DND-41 (cell line): Measurements from ENCODE around the gene TMED6.

Experiments
- ATAC-seq: fragments of 200-7000 bp; cut with Tn5 transposase; 3 replicates; pipeline ENCODE4 v1.9.1; 2021; ENCODE audit warnings: low read depth; ENCODE audit not compliant: insufficient read depth
- DNase-seq: peaks from one replicate; pipeline ENCODE4 v3.0.0-alpha.2; 2020
- H2AFZ ChIP-seq: 2 replicates; pipeline ENCODE4 v1.6.0; 2012; ENCODE audit warnings: low read depth, low read length
- H3K27ac ChIP-seq: 2 replicates; pipeline ENCODE4 v1.5.1; 2012; ENCODE audit warnings: low read length, inconsistent platforms
- H3K27me3 ChIP-seq: fragments of 200-600 bp; sonication (generic); 2 replicates; pipeline ENCODE4 v1.6.0; 2012; ENCODE audit warnings: low read length, mild to moderate bottlenecking, inconsistent platforms; ENCODE audit not compliant: insufficient read depth, poor library complexity
- H3K36me3 ChIP-seq: 2 replicates; pipeline ENCODE4 v1.5.1; 2012; ENCODE audit warnings: low read length, inconsistent platforms; ENCODE audit not compliant: insufficient read depth
- H3K4me1 ChIP-seq: 2 replicates; pipeline ENCODE4 v1.5.1; 2012; ENCODE audit warnings: mild to moderate bottlenecking, low read length; ENCODE audit not compliant: insufficient read depth
- H3K4me2 ChIP-seq: 2 replicates; pipeline ENCODE4 v1.6.0; 2012; ENCODE audit warnings: mild to moderate bottlenecking, moderate library complexity, low read length, inconsistent platforms; ENCODE audit not compliant: insufficient read depth
- H3K4me3 ChIP-seq, 2 experiments: fragments of 200-600 bp in 1 of 2; shearing (Covaris generic) in 1 of 2; 2 replicates each; pipeline ENCODE4 v1.5.1; 2012 to 2016; ENCODE audit warnings: inconsistent platforms in 2 of 2, low read length in 2 of 2, mild to moderate bottlenecking in 2 of 2, low read depth in 1 of 2, moderate library complexity in 1 of 2
- H3K79me2 ChIP-seq: 2 replicates; pipeline ENCODE4 v1.6.0; 2012; ENCODE audit warnings: low read length, inconsistent platforms; ENCODE audit not compliant: insufficient read depth
- H3K9ac ChIP-seq: 2 replicates; pipeline ENCODE4 v1.6.0; 2012; ENCODE audit warnings: low read depth, mild to moderate bottlenecking, inconsistent platforms, low read length, moderate library complexity
- H3K9me3 ChIP-seq: 2 replicates; pipeline ENCODE4 v1.5.1; 2012; ENCODE audit warnings: low read length, moderate library complexity, mild to moderate bottlenecking, inconsistent platforms; ENCODE audit not compliant: insufficient read depth, severe bottlenecking
- H4K20me1 ChIP-seq: 2 replicates; pipeline ENCODE4 v1.6.0; 2012; ENCODE audit warnings: low read length; ENCODE audit not compliant: insufficient read depth
- CTCF ChIP-seq: IDR thresholded peaks from 2 replicates; pipeline ENCODE4 v1.5.1; 2012; ENCODE audit warnings: borderline replicate concordance, low read length, moderate library complexity, mild to moderate bottlenecking; ENCODE audit not compliant: poor library complexity, severe bottlenecking; ENCODE audit errors: extremely low read depth
- EZH2 ChIP-seq: IDR thresholded peaks from 3 replicates; pipeline ENCODE4 v1.6.1; 2012; ENCODE audit warnings: borderline replicate concordance, low read depth, mild to moderate bottlenecking, moderate library complexity, low read length, inconsistent platforms; ENCODE audit not compliant: severe bottlenecking

Gene TMED6

GRCh38 chr16:69307856-69308255 lies 43.7 kb downstream of the TMED6 start:
- H4K20me1 ChIP-seq: peaks cover 9% of the 10 kb centered on the region
- no peaks in the 10 kb centered on the region for H3K9me3 ChIP-seq
- ATAC-seq (no peak), DNase-seq (no peak)
- H3K4me1 ChIP-seq: peaks cover 17% of the 10 kb centered on the region
- no peaks in the 10 kb centered on the region for H3K27me3 ChIP-seq
- no peak overlapping the region for H2AFZ ChIP-seq
- no peak overlapping the region for H3K27ac ChIP-seq
- H3K9ac ChIP-seq: no peak overlapping the region
- TF ChIP-seq CTCF (no peak), EZH2 (no peak)
- no peaks in the 10 kb centered on the region; the same call in none of the 2 replicates for H3K36me3 ChIP-seq
- H3K4me2 ChIP-seq: no peak overlapping the region
- peaks cover 20% of the 10 kb centered on the region for H3K79me2 ChIP-seq
- H3K4me3 ChIP-seq: no peak overlapping the region

DNA sequence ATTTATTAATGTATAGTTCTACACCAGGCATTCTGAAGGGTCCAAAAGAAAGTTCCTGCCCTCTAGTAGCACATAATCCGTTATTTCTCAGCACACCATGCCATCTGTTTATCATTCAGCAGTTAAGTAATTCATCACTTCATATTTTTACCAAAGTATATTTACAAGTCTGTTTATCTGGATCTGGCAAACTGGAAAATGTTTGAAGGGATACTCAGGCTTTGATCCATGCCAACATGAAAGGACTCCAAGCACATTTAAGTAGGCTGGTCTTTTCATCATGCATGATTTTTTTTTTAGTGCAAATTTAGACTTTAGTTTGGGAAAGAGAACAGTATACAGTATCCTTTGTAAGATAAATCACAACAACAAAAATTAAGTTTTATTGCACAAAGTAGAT lies 44.5 kb downstream of the TMED6 start:
- TF ChIP-seq EZH2 (no peak), CTCF (no peak)
- Histone ChIP-seq H3K9me3 (no peaks in the 10 kb centered on the region), H3K9ac (no peak overlapping the region), H3K27ac (no peak overlapping the region), H3K36me3 (peaks cover under 1% of the 10 kb centered on the region), H2AFZ (no peak overlapping the region), H3K4me2 (no peak overlapping the region), H3K27me3 (no peaks in the 10 kb centered on the region), H3K4me3 (no peak overlapping the region), H3K4me1 (peaks cover 10% of the 10 kb centered on the region), H4K20me1 (peaks cover 5% of the 10 kb centered on the region), H3K79me2 (peaks cover 12% of the 10 kb centered on the region)
- no peak for ATAC-seq
- no peak for DNase-seq

DNA sequence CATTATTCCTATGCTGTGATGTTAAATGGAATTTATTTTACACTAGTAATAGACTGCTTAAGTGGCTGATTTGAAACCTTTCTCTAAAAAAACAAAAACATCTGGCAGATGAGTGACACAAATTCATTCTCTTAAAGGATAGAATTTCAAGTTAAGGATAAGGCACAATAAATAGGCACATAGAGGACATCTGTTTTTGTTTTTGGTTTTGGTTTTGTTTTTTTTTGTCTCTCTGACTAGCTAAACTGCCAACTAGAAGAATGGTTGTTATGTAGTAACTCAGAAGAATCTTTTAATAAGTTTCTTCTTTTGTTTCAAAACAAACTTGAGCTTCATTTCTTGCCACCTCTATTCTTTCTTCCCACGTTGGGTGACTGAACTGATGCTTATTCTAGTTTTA lies 45.6 kb downstream of the TMED6 start:
- Histone ChIP-seq H3K9me3 (no peaks in the 10 kb centered on the region), H2AFZ (no peak overlapping the region), H3K79me2 (0 out of 2 replicates have a peak, but pooled peaks cover 3% of the 10 kb centered on the region), H3K36me3 (peaks cover 8% of the 10 kb centered on the region; the same call in 1 of the 2 replicates), H3K4me1 (peaks cover 7% of the 10 kb centered on the region), H3K4me2 (no peak overlapping the region), H3K27me3 (no peaks in the 10 kb centered on the region), H3K27ac (no peak overlapping the region), H3K4me3 (no peak overlapping the region), H3K9ac (no peak overlapping the region), H4K20me1 (no peaks in the 10 kb centered on the region)
- ATAC-seq: no peak
- TF ChIP-seq CTCF (no peak), EZH2 (no peak)
- no peak for DNase-seq

DNA sequence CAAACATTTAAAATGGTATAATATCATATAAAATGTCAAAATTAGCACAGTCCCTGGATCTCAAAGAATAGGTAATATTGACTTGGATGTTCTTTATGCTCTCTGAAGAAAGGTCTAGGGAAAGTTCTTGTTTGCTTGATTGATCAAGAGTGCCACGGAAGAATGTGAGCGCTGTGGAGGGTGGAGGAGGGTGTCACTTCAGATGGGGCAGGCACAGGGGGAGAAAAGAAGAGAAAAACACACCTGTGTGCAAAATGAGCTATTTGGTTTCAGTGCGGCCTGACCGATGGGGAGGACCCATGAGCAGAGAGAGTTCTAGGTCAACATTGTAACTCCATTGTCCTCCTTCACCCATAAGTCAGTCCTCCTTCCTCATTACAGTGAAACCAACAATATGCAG lies 49.3 kb downstream of the TMED6 start:
- Histone ChIP-seq H3K27me3 (no peaks in the 10 kb centered on the region), H3K4me3 (no peak overlapping the region), H3K4me2 (no peak overlapping the region), H4K20me1 (no peaks in the 10 kb centered on the region), H3K79me2 (no peaks in the 10 kb centered on the region), H3K9me3 (no peaks in the 10 kb centered on the region), H3K27ac (no peak overlapping the region), H3K4me1 (no peaks in the 10 kb centered on the region), H3K9ac (no peak overlapping the region), H2AFZ (no peak overlapping the region), H3K36me3 (peaks cover 26% of the 10 kb centered on the region)
- ATAC-seq (no peak), DNase-seq (no peak)
- TF ChIP-seq EZH2 (no peak), CTCF (no peak)
